ENCODE measurements around the gene PLXNB2.

GRCh38 chr22:50281384-50281760 lies 26.1 kb downstream of the PLXNB2 start:
- TF ChIP-seq CTCF (IDR thresholded peaks at IDR 0.05; ENCODE audit: borderline replicate concordance, extremely low read depth, low read length, poor library complexity, severe bottlenecking) = no peak
- TF ChIP-seq EZH2 (IDR thresholded peaks at IDR 0.05; ENCODE audit: borderline replicate concordance, low read depth, low read length, severe bottlenecking) = no peak

Measured in DND-41 (cell line).